ENCODE results near the gene PHAX. TPM values are rescaled to one million over a fixed set of nuclear protein-coding genes. Genes with fewer than 3 reads are reported as not detected.
"Not testable (repeated sequence)": the region's sequence is repeated elsewhere in the genome, so short reads cannot be mapped to it uniquely, and the experiment has no call there.

The PHAX gene
- total RNA-seq, 1 donor from 2014 or later, result 38.5 TPM

- intact Hi-C loops (cut with micrococcal nuclease), result loop anchor here (5.0 kb wide), 1 partner anchor 144 kb away; no protein-coding TSS in a partner anchor
These were observed 2.8 kb downstream of the PHAX start for GRCh38 chr5:126603402-126603991.

- intact Hi-C loops (cut with micrococcal nuclease), result no loop called here
These were observed 4.8 kb downstream of the PHAX start for GRCh38 chr5:126605525-126605924.

GRCh38 chr5:126610160-126610559 lies 9.4 kb downstream of the PHAX start:
- intact Hi-C loops (cut with micrococcal nuclease), result no loop called here

GRCh38 chr5:126610616-126611015 lies 9.9 kb downstream of the PHAX start:
- intact Hi-C loops (cut with micrococcal nuclease), result no loop called here

- intact Hi-C loops (cut with micrococcal nuclease), result no loop called here
These were observed 13.3 kb downstream of the PHAX start for GRCh38 chr5:126613941-126614592.

GRCh38 chr5:126615286-126615685 lies 14.5 kb downstream of the PHAX start:
- intact Hi-C loops (cut with micrococcal nuclease), result no loop called here

GRCh38 chr5:126617603-126618002 lies 16.9 kb downstream of the PHAX start:
- intact Hi-C loops (cut with micrococcal nuclease), result not testable (repeated sequence)

- intact Hi-C loops (cut with micrococcal nuclease), result no loop called here
These were observed 19.0 kb downstream of the PHAX start for GRCh38 chr5:126619781-126620180.

- intact Hi-C loops (cut with micrococcal nuclease), result no loop called here
These were observed 23.8 kb downstream of the PHAX start for GRCh38 chr5:126624534-126624933.

- intact Hi-C loops (cut with micrococcal nuclease), result no loop called here
These were observed 27.4 kb downstream of the PHAX start for GRCh38 chr5:126628102-126628501.

- intact Hi-C loops (cut with micrococcal nuclease), result no loop called here
These were observed 31.2 kb downstream of the PHAX start for GRCh38 chr5:126631920-126632319.

- intact Hi-C loops (cut with micrococcal nuclease), result no loop called here
These were observed 32.8 kb downstream of the PHAX start for GRCh38 chr5:126633552-126633951.

- intact Hi-C loops (cut with micrococcal nuclease), result no loop called here
These were observed 34.8 kb downstream of the PHAX start for GRCh38 chr5:126635585-126635984.

- intact Hi-C loops (cut with micrococcal nuclease), result no loop called here
These were observed 36.2 kb downstream of the PHAX start for GRCh38 chr5:126636956-126637355.

GRCh38 chr5:126640866-126641265 lies 40.1 kb downstream of the PHAX start:
- intact Hi-C loops (cut with micrococcal nuclease), result no loop called here

- intact Hi-C loops (cut with micrococcal nuclease), result no loop called here
These were observed 40.6 kb downstream of the PHAX start for GRCh38 chr5:126641387-126641786.

- intact Hi-C loops (cut with micrococcal nuclease), result no loop called here
These were observed 44.4 kb downstream of the PHAX start for GRCh38 chr5:126645132-126645531.

- intact Hi-C loops (cut with micrococcal nuclease), result no loop called here
These were observed 46.3 kb downstream of the PHAX start for GRCh38 chr5:126647071-126647470.

- intact Hi-C loops (cut with micrococcal nuclease), result no loop called here
These were observed 47.7 kb downstream of the PHAX start for GRCh38 chr5:126648471-126648870.

- intact Hi-C loops (cut with micrococcal nuclease), result not testable (repeated sequence)
These were observed 48.3 kb downstream of the PHAX start for GRCh38 chr5:126649057-126649456.

GRCh38 chr5:126649709-126650108 lies 49.0 kb downstream of the PHAX start:
- intact Hi-C loops (cut with micrococcal nuclease), result not testable (repeated sequence)

GRCh38 chr5:126650463-126650862 lies 49.7 kb downstream of the PHAX start:
- intact Hi-C loops (cut with micrococcal nuclease), result no loop called here

- intact Hi-C loops (cut with micrococcal nuclease), result no loop called here
These were observed 50.3 kb downstream of the PHAX start for GRCh38 chr5:126651013-126651577.

Data from T-helper 1 cell treated with Interleukin-12 subunit alpha and Interleukin-12 subunit beta and Interleukin-4 antibody, amounts not matched to agents 30 ng/mL and 1 ng/mL, for 36 hours (primary cell).